Uterus (tissue), 2 donors: ENCODE data around the gene TBX10.
A peak's percentile ranks its signal among the peaks of the same experiment; 100 is the strongest.

Source experiments
- POLR2A ChIP-seq, 2 donors: fragments of 450-650 bp; IDR thresholded peaks; one replicate each; pipeline ENCODE4 v1.6.1; 2016; ENCODE audit warnings: antibody characterized with exemption in 2 of 2, mild to moderate bottlenecking in 1 of 2, moderate library complexity in 1 of 2
- TF ChIP-seq, protein P1 (sequence below), 4 experiments: fragments of 200-600 bp in 2 of 4; fragments of 450-650 bp in 2 of 4; sonication (generic) in 2 of 4; IDR thresholded peaks; one replicate each; pipeline ENCODE4 v1.5.1; 2016 to 2019; ENCODE audit warnings: antibody characterized with exemption in 4 of 4, mild to moderate bottlenecking in 2 of 4, moderate library complexity in 1 of 4

GRCh38 chr11:67629386-67630227, 10.0 kb downstream of the TBX10 start, which contains the start of gene NUDT8:
- TF ChIP-seq, protein P1, sequence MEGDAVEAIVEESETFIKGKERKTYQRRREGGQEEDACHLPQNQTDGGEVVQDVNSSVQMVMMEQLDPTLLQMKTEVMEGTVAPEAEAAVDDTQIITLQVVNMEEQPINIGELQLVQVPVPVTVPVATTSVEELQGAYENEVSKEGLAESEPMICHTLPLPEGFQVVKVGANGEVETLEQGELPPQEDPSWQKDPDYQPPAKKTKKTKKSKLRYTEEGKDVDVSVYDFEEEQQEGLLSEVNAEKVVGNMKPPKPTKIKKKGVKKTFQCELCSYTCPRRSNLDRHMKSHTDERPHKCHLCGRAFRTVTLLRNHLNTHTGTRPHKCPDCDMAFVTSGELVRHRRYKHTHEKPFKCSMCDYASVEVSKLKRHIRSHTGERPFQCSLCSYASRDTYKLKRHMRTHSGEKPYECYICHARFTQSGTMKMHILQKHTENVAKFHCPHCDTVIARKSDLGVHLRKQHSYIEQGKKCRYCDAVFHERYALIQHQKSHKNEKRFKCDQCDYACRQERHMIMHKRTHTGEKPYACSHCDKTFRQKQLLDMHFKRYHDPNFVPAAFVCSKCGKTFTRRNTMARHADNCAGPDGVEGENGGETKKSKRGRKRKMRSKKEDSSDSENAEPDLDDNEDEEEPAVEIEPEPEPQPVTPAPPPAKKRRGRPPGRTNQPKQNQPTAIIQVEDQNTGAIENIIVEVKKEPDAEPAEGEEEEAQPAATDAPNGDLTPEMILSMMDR (IDR thresholded peaks at IDR 0.05), result peak; percentile 80 to 88 (median 88)
- peak; percentile 21 to 62 for TF ChIP-seq POLR2A (IDR thresholded peaks at IDR 0.05)
